HG03558 (cell line): ENCODE measurements around the gene CARD18.

Source experiments
- ATAC-seq: cut with Tn5 transposase; IDR thresholded peaks from one replicate; pipeline ENCODE4 v1.9.1; 2021; ENCODE audit warnings: moderate number of reproducible peaks; ENCODE audit not compliant: unreplicated experiment; ENCODE audit errors: extremely low read depth

CARD18 gene

GRCh38 chr11:105139669-105140068, at the start of gene CARD18:
CARD18 (minus strand) TSS chr11:105139769; CDS start chr11:105139726, 43 bp downstream.
- ATAC-seq = no peak

- no peak for ATAC-seq
Measured at GRCh38 chr11:105183987-105184386, 44.4 kb upstream of the CARD18 start.

GRCh38 chr11:105183426-105183825, 43.9 kb upstream of the CARD18 start:
- ATAC-seq = no peak

GRCh38 chr11:105181521-105181920, 42.0 kb upstream of the CARD18 start:
- ATAC-seq = no peak

- no peak for ATAC-seq
Measured at GRCh38 chr11:105181100-105181499, 41.5 kb upstream of the CARD18 start.

- no peak for ATAC-seq
Measured at GRCh38 chr11:105179542-105180278, 40.1 kb upstream of the CARD18 start.

GRCh38 chr11:105177658-105178057, 38.1 kb upstream of the CARD18 start:
- ATAC-seq = no peak

- ATAC-seq = no peak
Measured at GRCh38 chr11:105168457-105168856, 28.9 kb upstream of the CARD18 start.

- ATAC-seq = no peak
Measured at GRCh38 chr11:105167244-105167643, 27.7 kb upstream of the CARD18 start.

- ATAC-seq = no peak
Measured at GRCh38 chr11:105164208-105164607, 24.6 kb upstream of the CARD18 start.

GRCh38 chr11:105162506-105162905, 22.9 kb upstream of the CARD18 start:
- no peak for ATAC-seq

- ATAC-seq = no peak
Measured at GRCh38 chr11:105158436-105158835, 18.9 kb upstream of the CARD18 start.

GRCh38 chr11:105156720-105157119, 17.2 kb upstream of the CARD18 start:
- ATAC-seq = no peak

GRCh38 chr11:105156231-105156630, 16.7 kb upstream of the CARD18 start:
- no peak for ATAC-seq

- ATAC-seq = no peak
Measured at GRCh38 chr11:105155679-105156078, 16.1 kb upstream of the CARD18 start.

- ATAC-seq = no peak
Measured at GRCh38 chr11:105153392-105153791, 13.8 kb upstream of the CARD18 start.

- no peak for ATAC-seq
Measured at GRCh38 chr11:105152560-105152959, 13.0 kb upstream of the CARD18 start.

GRCh38 chr11:105152021-105152512, 12.5 kb upstream of the CARD18 start:
- no peak for ATAC-seq

- ATAC-seq = no peak
Measured at GRCh38 chr11:105149477-105149876, 9.9 kb upstream of the CARD18 start.

GRCh38 chr11:105148241-105148640, 8.7 kb upstream of the CARD18 start:
- no peak for ATAC-seq

- no peak for ATAC-seq
Measured at GRCh38 chr11:105144887-105145286, 5.3 kb upstream of the CARD18 start.

GRCh38 chr11:105142167-105142566, 2.6 kb upstream of the CARD18 start:
- no peak for ATAC-seq
